Measurements from ENCODE around the gene PRKCZ.

PRKCZ gene

GRCh38 chr1:2085080-2085479 lies 34.9 kb downstream of the PRKCZ start:
- peaks cover 0 to 65% of the 10 kb centered on the region in 2 donors for H3K27me3 ChIP-seq
- DNase-seq, result no peak
- TF ChIP-seq CTCF (IDR thresholded peaks at IDR 0.05), result no peak
- H3K4me3 ChIP-seq, result no peak overlapping the region
- H3K4me1 ChIP-seq, result no peaks in the 10 kb centered on the region
- H3K9me3 ChIP-seq, result peaks cover 0 to 7% (median 0%) of the 10 kb centered on the region in 3 donors
- H3K27ac ChIP-seq, result no peak overlapping the region
- no peaks in the 10 kb centered on the region for H3K36me3 ChIP-seq
- intact Hi-C loops (cut with DNase I; ENCODE audit: low total_unique reads), result no loop called here

DNA sequence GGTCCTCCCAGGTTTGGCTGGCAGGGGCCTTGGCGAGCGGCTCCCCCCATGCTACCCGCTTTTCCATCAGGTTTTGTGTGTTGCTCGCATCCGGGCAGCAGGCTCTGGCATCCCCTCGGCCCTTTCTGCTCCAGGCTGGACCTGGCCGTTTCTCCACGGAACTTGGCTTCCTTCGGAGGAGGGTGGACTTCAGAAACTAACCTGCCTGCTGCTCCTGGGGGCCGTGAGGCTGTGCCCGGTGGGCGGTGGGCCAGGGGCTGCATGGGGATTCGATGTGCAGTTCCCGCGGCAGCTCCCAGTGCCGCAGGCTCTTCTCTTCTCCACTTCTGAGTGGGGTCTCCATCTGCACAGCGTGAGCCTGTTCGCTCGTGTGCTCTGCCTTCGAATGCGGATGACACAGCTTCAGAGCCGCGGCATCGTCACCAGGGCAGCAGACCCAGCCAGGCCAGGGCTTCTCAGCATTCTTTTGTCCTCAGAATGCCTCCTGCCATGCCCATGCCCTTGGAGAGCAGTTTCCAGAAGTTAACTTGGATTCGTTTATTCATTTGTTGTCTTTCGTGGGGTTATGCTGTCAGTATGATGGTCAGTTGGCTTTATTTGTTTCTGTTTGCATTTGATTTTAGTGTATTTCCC lies 36.4 kb downstream of the PRKCZ start:
- no peak for DNase-seq
- no peak for TF ChIP-seq CTCF (IDR thresholded peaks at IDR 0.05)
- intact Hi-C loops (cut with DNase I; ENCODE audit: low total_unique reads), result no loop called here
- H3K27ac ChIP-seq, result no peak overlapping the region
- H3K4me3 ChIP-seq, result no peak overlapping the region
- H3K4me1 ChIP-seq, result no peaks in the 10 kb centered on the region
- H3K27me3 ChIP-seq, result peaks cover 0 to 72% of the 10 kb centered on the region in 2 donors
- no peaks in the 10 kb centered on the region for H3K9me3 ChIP-seq
- no peaks in the 10 kb centered on the region for H3K36me3 ChIP-seq

GRCh38 chr1:2087766-2088165 lies 37.6 kb downstream of the PRKCZ start:
- no peak for DNase-seq
- no peak overlapping the region for H3K27ac ChIP-seq
- no peaks in the 10 kb centered on the region for H3K9me3 ChIP-seq
- no peak overlapping the region for H3K4me3 ChIP-seq
- H3K4me1 ChIP-seq, result no peaks in the 10 kb centered on the region
- TF ChIP-seq CTCF (IDR thresholded peaks at IDR 0.05), result no peak
- H3K36me3 ChIP-seq, result no peaks in the 10 kb centered on the region
- peaks cover 0 to 69% of the 10 kb centered on the region in 2 donors for H3K27me3 ChIP-seq
- intact Hi-C loops (cut with DNase I; ENCODE audit: low total_unique reads), result no loop called here

DNA sequence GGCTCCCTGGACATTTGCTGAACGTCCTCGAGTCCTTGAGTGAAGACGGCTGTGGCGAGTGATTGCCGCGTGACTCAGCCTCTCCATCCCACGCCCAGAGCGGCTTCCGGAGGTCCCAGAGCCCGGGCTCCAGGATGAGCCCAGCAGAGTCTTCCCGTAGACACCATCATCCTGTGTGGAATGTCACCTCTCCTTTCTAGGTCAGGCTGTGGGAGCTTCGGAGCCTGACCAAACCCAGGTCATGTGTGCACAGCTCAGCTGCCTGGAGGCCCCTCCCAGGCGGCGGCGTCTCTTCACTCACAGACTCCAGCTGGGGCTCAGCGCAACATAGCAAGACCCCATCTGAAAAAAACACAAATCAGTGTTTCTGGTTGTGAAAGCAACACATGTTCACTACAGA lies 38.2 kb downstream of the PRKCZ start:
- no peaks in the 10 kb centered on the region for H3K4me1 ChIP-seq
- no peaks in the 10 kb centered on the region for H3K36me3 ChIP-seq
- no peak for TF ChIP-seq CTCF (IDR thresholded peaks at IDR 0.05)
- no peak for DNase-seq
- intact Hi-C loops (cut with DNase I; ENCODE audit: low total_unique reads), result no loop called here
- H3K27me3 ChIP-seq, result peaks cover 0 to 65% of the 10 kb centered on the region in 2 donors
- no peak overlapping the region for H3K4me3 ChIP-seq
- no peaks in the 10 kb centered on the region for H3K9me3 ChIP-seq
- H3K27ac ChIP-seq, result no peak overlapping the region

- Histone ChIP-seq H3K27me3 (peaks cover 0 to 64% of the 10 kb centered on the region in 2 donors), H3K4me1 (no peaks in the 10 kb centered on the region)
- TF ChIP-seq CTCF (IDR thresholded peaks at IDR 0.05), result no peak
These were observed 38.8 kb downstream of the PRKCZ start for GRCh38 chr1:2089051-2089450.

More at GRCh38 chr1:2089051-2089450, 38.8 kb downstream of the PRKCZ start:
- intact Hi-C loops (cut with DNase I; ENCODE audit: low total_unique reads), result no loop called here
- Histone ChIP-seq H3K27ac (no peak overlapping the region), H3K36me3 (no peaks in the 10 kb centered on the region), H3K4me3 (no peak overlapping the region), H3K9me3 (no peaks in the 10 kb centered on the region)
- DNase-seq, result no peak
